Measurements from ENCODE around the gene SET.
A peak's percentile ranks its signal among the peaks of the same experiment; 100 is the strongest.

SET gene

GRCh38 chr9:128702445-128702948 lies 13.5 kb downstream of the SET start, which contains the start of gene PKN3:
Gene PKN3 (plus strand): TSS chr9:128702503. CDS start chr9:128702916, 413 bp downstream.
- Mint-ChIP-seq H3K27me3 (no peaks in the 10 kb centered on the region), H3K4me3 (peak within 1 kb of the TSS; percentile 82 to 95), H3K27ac (peak within 1 kb of the TSS; percentile 63 to 86), H3K9me3 (no peaks in the 10 kb centered on the region), H3K4me1 (peaks cover 21% of the 10 kb centered on the region)
- DNase-seq (peak; percentile 90 to 93), ATAC-seq (peak; percentile 91)

DNA sequence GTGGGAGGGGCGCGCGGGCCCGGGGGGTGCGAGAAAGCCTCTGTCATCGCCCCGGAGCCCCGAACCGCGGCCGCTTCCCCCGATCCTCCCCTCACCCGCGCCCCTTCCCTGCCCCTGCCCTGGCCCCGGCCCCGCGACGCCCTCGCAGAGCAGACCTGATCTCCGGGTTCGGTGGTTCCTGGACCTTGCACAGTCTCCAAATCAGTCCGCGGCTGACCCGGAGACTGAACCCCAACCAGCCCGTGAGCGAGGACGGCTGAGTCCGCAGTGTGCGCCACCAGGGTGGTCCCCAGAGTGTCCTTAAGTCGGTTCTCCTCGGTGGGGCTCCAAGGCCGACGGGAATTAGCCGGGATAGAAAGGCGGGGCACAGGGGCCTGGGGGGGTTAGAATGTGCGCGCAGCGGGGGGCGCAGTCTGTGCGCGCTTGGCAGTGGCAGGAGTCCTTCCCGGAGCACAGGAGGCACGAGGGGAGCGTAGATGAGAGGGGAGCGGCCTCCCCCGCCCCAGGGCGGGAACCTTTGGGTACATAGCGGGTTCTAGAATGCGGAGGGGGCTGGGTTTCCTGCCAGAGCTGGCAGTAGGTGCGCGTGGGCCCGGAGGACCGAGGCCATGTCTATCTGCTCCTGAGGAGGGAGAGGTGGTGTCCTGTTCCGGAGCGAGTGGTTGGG lies 14.1 kb downstream of the SET start:
- Mint-ChIP-seq H3K4me3 (peak overlapping the region; percentile 82 to 95), H3K9me3 (no peaks in the 10 kb centered on the region), H3K27ac (peak overlapping the region; percentile 63 to 86), H3K27me3 (no peaks in the 10 kb centered on the region), H3K4me1 (peaks cover 21% of the 10 kb centered on the region)
- peak; percentile 56 for ATAC-seq
- peak in 1 of 2 donors; percentile 42 for DNase-seq

- ATAC-seq (no peak), DNase-seq (no peak)
- no peaks in the 10 kb centered on the region for H3K27me3 Mint-ChIP-seq
- H3K4me3 Mint-ChIP-seq, result peak overlapping the region; percentile 82 to 95
- peaks cover 21% of the 10 kb centered on the region for H3K4me1 Mint-ChIP-seq
- no peak overlapping the region for H3K27ac Mint-ChIP-seq
- no peaks in the 10 kb centered on the region for H3K9me3 Mint-ChIP-seq
Measured at GRCh38 chr9:128703616-128704355, 14.8 kb downstream of the SET start.

- no peak overlapping the region for H3K4me3 Mint-ChIP-seq
- no peaks in the 10 kb centered on the region for H3K27me3 Mint-ChIP-seq
- ATAC-seq, result no peak
- H3K4me1 Mint-ChIP-seq, result peaks cover 21% of the 10 kb centered on the region
- no peaks in the 10 kb centered on the region for H3K9me3 Mint-ChIP-seq
- H3K27ac Mint-ChIP-seq, result no peak overlapping the region
- DNase-seq, result no peak
Measured at GRCh38 chr9:128704356-128704670, 15.3 kb downstream of the SET start.

DNA sequence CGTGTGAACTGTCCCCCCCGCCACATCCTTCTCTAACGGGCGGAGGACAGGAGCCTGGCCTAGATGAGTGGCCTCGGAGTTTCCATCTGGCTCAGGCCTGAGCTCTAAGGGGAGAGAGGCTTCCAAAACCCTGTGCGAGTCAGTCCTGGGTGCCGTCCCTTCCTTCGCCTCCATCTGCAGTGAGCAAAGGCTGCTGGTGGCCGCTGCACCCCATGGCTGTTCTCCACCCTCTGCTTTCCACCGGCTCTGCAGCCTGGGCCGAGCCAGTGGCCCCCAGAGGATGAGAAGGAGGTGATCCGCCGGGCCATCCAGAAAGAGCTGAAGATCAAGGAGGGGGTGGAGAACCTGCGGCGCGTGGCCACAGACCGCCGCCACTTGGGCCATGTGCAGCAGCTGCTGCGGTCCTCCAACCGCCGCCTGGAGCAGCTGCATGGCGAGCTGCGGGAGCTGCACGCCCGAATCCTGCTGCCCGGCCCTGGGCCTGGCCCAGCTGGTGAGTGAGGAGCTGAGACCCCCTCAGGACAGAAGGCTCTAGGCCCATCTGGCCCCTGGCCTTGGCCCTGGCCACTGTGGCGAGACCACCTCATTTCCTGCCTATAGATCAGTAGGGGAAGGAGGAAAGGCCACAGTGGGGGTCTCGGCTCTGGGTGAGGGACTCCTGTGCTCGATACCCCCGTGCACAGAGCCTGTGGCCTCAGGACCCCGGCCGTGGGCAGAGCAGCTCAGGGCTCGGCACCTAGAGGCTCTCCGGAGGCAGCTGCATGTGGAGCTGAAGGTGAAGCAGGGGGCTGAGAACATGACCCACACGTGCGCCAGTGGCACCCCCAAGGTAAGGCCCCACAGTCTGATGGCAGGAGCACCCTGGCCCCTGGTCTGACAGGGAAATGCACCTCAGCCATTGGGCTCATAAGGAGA lies 16.3 kb downstream of the SET start:
- H3K27me3 Mint-ChIP-seq, result no peaks in the 10 kb centered on the region
- no peak overlapping the region for H3K27ac Mint-ChIP-seq
- ATAC-seq (no peak), DNase-seq (no peak)
- H3K4me1 Mint-ChIP-seq, result peaks cover 21% of the 10 kb centered on the region
- no peaks in the 10 kb centered on the region for H3K9me3 Mint-ChIP-seq
- H3K4me3 Mint-ChIP-seq, result no peak overlapping the region

- H3K4me1 Mint-ChIP-seq, result peaks cover 21% of the 10 kb centered on the region
- no peak for ATAC-seq
- no peaks in the 10 kb centered on the region for H3K27me3 Mint-ChIP-seq
- H3K4me3 Mint-ChIP-seq, result no peak overlapping the region
- DNase-seq, result no peak
- no peaks in the 10 kb centered on the region for H3K9me3 Mint-ChIP-seq
- no peak overlapping the region for H3K27ac Mint-ChIP-seq
Measured at GRCh38 chr9:128706045-128706444, 17.0 kb downstream of the SET start.

DNA sequence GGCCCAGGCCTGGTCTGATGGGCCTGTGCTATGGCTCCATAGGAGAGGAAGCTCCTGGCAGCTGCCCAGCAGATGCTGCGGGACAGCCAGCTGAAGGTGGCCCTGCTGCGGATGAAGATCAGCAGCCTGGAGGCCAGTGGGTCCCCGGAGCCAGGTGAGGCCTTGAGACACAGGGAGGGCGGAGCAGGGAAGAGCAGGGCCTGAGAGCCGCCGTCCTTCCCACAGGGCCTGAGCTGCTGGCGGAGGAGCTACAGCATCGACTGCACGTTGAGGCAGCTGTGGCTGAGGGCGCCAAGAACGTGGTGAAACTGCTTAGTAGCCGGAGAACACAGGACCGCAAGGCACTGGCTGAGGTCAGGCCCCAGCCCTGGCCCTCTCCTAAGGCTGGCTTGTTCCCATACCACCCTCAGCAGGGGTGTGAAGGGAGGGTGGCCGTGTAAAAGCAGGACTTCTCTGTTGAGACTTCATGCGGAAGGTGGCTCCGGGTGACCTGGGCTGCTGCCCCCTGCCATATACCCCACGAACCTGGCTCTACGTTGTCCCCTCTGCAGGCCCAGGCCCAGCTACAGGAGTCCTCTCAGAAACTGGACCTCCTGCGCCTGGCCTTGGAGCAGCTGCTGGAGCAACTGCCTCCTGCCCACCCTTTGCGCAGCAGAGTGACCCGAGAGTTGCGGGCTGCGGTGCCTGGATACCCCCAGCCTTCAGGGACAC lies 17.8 kb downstream of the SET start:
- ATAC-seq (no peak), DNase-seq (no peak)
- H3K9me3 Mint-ChIP-seq, result no peaks in the 10 kb centered on the region
- no peak overlapping the region for H3K27ac Mint-ChIP-seq
- no peaks in the 10 kb centered on the region for H3K27me3 Mint-ChIP-seq
- peaks cover 16% of the 10 kb centered on the region for H3K4me1 Mint-ChIP-seq
- no peak overlapping the region for H3K4me3 Mint-ChIP-seq

DNA sequence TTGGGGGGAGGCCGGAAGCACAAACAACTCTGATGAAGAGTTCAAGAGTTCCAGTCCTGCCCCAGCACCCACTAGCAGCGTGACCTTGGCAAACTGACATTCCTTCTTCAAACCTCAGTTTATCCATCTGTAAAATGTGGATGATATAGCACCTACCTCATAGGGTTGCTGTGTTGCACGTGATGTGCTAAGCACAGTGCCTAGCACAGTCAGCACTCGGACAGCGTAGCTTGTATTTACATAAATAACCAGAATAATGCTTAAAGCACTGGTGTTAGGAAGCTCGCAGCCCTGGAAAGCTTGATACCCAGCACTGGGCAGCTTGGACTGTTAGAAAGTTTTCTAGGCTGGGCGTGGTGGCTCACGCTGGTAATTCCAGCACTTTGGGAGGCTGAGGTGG lies 18.4 kb downstream of the SET start:
- Mint-ChIP-seq H3K9me3 (no peaks in the 10 kb centered on the region), H3K4me3 (no peak overlapping the region), H3K27ac (peak overlapping the region in 1 of 2 donors; percentile 12), H3K4me1 (peaks cover 12% of the 10 kb centered on the region), H3K27me3 (no peaks in the 10 kb centered on the region)
- ATAC-seq (no peak), DNase-seq (no peak)

DNA sequence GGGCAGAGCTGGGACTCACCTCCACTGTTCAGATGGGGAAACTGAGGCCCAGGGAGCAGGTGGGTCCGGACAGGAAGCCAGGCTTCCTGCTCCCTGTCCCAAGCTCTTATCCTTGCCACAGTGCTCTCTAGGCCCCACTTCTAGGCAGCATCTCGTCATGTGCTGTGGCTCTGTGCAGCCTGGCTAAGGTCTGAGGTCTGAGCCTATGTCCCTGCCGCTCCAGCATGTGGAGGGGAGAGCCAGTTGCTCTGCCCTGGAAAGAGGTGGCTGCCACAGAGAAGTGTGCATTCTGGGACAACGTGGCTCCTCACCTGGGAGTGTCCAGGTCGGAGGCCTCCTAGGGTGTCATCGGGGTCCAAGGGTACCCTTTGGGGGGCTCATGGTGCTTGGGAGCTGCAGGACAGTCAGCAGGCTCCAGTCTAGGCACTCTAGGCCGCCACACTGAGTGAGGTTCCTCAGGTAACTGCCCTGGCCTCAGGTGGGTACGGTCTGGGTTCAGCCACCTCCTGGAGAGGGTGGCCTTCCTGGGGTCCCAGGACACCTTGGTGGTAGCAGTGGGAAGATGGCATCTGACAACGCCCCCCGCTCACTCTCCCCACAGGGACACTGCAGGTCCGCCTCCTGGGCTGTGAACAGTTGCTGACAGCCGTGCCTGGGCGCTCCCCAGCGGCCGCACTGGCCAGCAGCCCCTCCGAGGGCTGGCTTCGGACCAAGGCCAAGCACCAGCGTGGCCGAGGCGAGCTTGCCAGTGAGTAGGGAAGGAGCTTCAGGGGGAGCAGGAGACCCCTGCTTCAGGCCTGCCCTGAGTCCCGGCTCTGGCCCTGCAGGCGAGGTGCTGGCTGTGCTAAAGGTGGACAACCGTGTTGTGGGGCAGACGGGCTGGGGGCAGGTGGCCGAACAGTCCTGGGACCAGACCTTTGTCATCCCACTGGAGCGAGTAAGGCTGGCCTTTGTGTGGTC lies 23.7 kb downstream of the SET start:
- no peak overlapping the region for H3K27ac Mint-ChIP-seq
- ATAC-seq (no peak), DNase-seq (no peak)
- no peaks in the 10 kb centered on the region for H3K4me1 Mint-ChIP-seq
- H3K4me3 Mint-ChIP-seq, result no peak overlapping the region
- H3K9me3 Mint-ChIP-seq, result no peaks in the 10 kb centered on the region
- H3K27me3 Mint-ChIP-seq, result no peaks in the 10 kb centered on the region

GRCh38 chr9:128713411-128713780 lies 24.4 kb downstream of the SET start:
- no peak for DNase-seq

GRCh38 chr9:128713941-128714573 lies 25.0 kb downstream of the SET start:
- Mint-ChIP-seq H3K9me3 (no peaks in the 10 kb centered on the region), H3K4me1 (no peaks in the 10 kb centered on the region), H3K27ac (peak overlapping the region in 1 of 2 donors; percentile 34), H3K27me3 (no peaks in the 10 kb centered on the region), H3K4me3 (no peak overlapping the region)
- ATAC-seq, result no peak
- DNase-seq, result no peak

More at GRCh38 chr9:128713411-128713780, 24.4 kb downstream of the SET start:
- Mint-ChIP-seq H3K9me3 (no peaks in the 10 kb centered on the region), H3K27me3 (no peaks in the 10 kb centered on the region), H3K27ac (no peak overlapping the region), H3K4me3 (no peak overlapping the region), H3K4me1 (no peaks in the 10 kb centered on the region)
- no peak for ATAC-seq

GRCh38 chr9:128714586-128715435 lies 25.8 kb downstream of the SET start:
- DNase-seq (no peak), ATAC-seq (no peak)
- Mint-ChIP-seq H3K9me3 (no peaks in the 10 kb centered on the region), H3K4me3 (no peak overlapping the region), H3K27ac (peak overlapping the region in 1 of 2 donors; percentile 54), H3K27me3 (no peaks in the 10 kb centered on the region), H3K4me1 (no peaks in the 10 kb centered on the region)

DNA sequence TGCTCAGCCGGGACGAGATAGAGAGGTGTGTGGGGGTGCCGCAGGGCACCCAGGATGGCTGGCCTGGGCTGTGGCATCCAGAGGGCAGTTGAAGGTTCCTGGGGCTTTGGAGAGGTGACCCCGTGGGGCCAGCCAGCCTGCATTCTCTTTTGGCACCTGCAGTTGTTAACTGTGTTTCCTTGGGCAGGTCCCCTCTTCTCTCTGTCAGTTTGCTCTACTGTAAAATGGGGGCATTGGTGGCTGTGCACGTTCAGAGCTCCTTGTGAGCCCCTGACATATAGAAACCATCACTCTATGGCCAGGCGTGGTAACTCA lies 26.4 kb downstream of the SET start:
- no peaks in the 10 kb centered on the region for H3K4me1 Mint-ChIP-seq
- H3K27me3 Mint-ChIP-seq, result no peaks in the 10 kb centered on the region
- no peak overlapping the region for H3K4me3 Mint-ChIP-seq
- H3K27ac Mint-ChIP-seq, result peak overlapping the region in 1 of 2 donors; percentile 74
- H3K9me3 Mint-ChIP-seq, result no peaks in the 10 kb centered on the region
- DNase-seq, result no peak
- no peak for ATAC-seq

Data from stimulated activated naive CD8-positive, alpha-beta T cell treated with anti-CD3 and anti-CD28 coated beads, Interleukin-15, amount 100 ng/mL, for 72 hours (primary cell).